CD4-positive, alpha-beta T cell treated with Interleukin-12 subunit alpha and Interleukin-12 subunit beta, for 1 hour (primary cell): ENCODE measurements around the gene CEP131.

Experiments used
- DNase-seq: peaks from one replicate; pipeline ENCODE4 v3.0.0-alpha.2; 2020

Gene CEP131

DNA sequence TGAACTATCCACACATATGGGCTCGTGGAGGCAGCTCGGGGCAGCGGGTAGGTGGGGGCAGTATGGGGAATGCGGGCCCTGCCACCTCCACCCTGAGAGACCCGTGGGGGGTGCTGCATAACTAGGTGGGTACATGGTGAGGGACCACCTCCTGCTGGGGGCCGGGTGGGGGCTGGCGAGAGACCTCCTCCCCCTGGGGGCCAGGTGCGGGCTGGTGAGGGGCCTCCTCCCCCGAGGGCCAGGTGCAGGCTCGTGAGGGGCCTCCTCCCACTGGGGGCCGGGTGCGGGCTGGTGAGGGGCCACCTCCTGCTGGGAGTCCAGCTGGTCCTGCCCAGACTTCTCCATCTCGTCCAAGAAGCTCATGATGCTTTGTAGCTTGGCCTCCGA is 25.4 kb downstream of the CEP131 start:
- no peak for DNase-seq

DNA sequence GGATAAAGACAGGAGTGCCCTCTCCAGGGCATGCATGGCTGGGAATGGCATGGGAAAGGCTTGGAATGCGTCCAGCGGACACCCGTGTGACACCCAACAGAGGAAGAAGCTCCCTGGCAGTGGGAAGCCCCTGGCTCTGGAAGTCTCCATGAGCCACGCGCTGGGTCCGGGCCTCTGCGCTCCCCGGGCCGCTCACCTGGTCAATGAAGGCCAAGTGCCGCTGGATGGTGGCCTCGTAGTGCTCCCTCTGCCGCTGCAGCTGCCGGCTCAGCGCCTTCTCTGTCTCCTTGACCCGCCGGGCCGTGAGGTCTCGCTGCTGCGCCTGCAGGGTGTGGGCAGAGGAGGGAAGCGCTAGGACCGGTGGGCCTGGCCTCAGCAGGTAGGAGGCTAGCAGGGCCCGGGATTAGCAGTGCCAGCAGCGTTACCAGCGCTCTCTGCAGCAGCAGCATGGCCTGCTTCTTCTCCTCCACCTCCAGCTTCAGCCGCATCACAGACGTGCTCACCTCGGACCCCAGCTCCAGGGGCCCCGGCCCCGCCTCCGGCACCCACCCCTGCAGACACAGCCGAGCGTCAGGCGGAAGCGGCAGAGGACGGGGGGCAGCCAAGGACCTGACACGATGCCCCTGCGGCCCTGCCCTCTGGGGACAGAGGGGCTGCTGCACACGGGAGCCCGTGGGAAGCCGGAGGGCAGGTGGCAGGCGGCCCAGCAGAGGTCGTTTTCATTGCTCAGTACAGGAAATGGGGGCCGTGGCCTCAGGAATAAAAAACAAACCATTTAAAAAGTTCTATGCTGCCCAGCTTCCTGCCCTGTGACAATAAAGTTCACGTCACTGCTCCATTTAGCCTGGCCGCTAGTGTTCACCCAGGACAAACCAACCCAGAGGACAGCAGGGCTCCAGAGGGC is 26.0 kb downstream of the CEP131 start:
- no peak for DNase-seq

DNA sequence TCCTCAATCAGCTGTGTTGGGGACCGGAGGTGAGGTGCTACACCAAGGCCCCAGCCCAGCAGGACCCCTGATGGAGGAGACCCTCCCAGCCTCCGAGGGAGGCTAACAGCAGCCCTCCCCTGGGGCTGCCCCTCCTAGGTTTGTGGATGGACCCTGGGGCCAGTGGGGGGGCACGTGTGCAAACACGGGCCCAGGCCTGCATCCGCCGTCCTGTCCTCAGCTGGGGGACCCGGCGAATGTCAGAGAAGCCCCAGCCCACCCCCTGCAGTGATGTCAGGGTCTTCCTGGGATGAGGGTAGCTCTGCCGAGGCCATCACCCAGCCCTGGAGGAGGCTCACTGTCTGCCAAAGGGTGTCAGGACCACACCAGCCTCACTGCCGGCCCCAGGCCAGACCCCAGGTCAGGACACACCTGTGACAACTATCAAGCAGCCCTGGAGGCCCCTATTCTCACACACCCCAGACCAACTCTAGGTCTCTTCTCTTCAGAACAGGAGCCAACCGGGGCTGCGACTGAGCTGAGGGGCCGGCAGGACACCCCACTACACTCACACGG is 26.7 kb downstream of the CEP131 start:
- no peak for DNase-seq

DNA sequence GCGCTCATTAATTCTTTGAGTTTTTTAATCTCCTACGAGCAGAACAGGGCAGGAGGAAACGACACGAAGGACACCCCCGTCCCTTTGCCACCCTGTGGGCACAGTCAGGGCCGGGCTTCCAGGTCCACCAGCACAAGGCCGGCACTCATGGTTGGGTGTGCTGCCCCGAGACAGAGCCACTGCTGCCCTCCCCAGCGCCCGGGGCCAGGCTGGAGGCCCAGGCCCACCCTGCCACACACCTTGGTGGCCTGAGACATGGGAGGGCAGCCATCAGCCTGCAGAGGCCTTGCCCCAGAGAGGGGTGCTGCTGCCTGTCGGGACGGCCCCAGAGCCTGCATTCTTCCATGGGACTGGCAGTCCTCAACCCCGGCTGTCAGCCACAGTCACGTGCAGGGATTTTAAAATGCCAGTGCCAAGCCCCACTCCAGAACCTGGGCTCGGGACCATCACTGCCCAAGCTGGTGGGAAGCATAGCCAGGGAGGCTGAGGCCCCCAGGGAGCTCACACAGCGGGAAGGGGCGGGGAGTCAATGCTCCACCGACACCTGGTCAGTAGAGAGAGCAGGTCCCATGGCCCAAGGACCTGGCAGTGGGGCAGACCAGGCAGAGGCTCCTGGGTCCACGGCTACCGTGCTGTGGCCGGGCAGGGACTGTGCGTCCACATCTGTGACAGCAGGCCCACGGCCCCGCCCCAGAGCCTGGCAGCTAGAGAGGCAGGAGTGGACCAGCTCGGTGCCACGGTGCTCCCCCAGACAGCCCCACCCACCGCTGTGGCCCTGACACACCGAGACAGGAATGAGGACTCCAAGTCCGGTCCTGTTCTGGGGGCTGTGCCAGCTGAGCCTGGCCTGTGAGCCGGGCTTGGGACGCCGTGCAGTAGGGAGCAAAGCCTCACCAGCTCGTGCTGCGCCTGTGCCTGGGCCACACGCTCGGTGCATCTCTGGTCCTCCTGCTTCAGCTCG is 27.5 kb downstream of the CEP131 start:
- no peak for DNase-seq

DNA sequence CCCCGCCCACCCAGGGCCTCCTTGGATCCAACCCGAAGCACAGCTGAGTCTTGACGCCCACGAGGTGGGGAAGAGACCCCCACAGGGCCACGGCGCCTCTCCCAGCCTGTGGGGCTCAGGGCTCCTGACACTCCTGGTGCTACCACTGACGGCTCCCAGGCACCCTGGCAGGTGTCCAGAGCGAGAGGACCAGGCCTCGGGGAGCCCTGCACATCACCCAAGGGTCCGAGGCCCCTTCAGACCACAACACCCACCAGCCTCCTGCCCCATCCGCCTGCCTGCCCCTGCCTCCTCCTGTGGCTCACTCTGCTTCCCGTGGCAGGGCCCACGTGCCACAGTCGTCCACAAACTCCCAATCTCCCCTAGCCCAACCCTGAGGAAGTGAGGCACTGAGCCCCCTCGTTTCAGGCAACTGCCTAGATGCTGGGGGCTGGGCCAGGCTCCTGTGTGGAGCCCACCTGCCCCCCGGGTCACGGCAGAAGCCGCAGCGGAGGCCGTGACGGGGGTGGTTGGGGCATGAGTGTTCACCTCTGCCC is 28.5 kb downstream of the CEP131 start:
- DNase-seq = no peak

DNA sequence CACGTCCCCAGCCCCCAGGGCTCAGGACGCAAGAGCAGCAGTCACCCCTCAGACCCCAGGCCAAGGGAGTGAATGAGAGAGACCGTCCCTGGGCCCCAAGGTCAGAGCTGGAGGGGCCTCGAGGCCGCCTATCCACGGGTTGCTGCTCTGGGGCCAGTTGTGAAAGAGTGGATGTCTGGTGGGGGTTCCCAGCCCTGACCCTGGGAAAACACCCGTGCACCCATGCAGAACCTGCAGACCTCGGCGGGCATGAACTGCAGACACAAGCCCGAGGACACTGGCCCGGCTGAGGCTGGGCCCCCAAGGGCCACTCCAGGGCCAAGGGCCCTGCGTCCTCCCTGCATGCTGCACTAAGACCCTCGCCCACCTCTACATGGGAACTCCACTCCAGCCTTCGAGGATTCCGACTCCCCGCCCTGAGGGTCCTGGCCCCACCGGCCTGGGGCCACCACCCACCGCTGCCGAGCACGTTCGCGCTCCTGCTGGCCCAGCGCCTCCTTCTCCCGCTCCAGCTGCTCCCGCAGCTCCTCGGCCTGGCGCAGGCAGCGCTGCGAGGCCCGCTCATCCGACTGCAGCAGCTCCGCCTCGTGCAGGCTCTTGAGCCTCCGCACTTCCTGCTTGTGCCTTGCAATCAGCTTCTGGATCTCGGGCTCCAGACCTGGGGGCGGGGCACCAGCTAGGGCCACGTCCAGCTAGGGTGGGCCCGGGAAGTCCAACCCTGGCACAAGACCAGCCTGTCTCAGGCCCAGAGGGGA is 29.1 kb downstream of the CEP131 start:
- DNase-seq = no peak

DNA sequence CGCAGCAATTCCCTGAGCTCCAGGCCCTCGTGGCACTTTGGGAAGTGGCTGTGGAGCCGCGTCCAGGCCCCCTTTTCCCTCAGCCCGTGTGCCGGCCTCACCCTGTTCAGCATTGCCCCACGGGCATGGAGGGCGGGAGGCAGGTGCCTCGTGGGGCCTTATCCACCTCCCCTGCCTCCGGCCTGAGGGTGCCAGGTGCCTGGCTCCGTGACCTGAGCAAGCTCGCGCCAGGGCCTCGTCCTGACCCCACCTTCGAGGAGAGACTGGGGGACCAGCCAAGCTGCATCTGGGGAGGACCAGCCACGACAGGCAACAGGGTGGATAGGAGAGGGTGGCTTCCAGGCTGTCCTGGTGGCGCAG is 29.7 kb downstream of the CEP131 start:
- no peak for DNase-seq

DNA sequence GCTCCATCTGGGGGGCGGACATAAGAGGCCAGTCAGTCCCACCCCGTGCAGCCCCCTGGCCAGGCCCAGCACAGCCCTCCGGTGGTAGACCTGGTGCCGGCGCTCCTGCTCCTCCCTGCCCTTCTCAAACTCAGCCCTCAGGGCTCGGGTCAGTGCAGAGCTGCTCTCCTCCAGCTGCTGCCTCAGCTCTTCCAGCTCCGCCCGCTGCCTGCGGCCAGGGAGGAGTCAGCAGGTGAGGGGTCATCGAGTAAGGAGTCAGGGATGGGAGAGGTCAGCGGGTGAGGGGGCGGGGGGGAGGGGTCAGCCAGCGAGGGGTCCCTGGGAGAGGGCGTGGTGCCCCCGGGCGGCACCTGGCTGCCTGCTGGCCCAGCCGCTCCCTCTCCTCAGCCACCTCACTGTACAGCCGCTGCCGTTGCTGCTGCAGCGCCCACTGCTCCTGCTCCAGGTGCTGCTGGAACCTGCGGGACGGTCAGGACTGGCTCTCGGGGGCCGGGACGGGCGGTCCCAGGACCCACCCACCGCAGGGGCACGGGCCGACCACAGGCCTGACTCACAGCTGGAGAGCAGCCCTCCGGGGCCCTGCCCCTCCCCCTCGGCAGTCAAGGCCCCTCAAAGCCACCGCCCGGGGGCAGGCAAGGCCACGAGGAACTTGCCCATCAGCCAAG is 30.2 kb downstream of the CEP131 start:
- no peak for DNase-seq

DNA sequence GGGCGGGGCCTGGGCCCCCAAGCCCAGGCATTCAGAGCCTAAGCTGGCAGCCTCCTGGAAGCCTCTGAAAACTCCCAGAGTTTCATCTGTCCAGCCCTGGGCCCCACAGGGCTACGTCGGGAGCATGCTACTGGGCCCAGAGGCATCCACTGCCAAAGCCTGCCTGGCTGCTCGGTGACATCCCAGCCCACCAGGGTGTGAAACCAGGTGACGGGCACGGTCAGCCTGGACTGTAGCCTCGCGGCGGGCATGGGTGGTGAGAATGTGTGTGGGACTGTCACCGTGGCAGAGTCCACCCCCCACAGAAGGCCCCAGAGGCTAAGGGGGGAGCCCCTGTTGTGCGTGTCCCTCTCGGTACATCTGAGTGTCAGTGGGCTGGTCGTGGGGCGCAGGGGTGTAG is 31.1 kb downstream of the CEP131 start:
- DNase-seq = no peak

DNA sequence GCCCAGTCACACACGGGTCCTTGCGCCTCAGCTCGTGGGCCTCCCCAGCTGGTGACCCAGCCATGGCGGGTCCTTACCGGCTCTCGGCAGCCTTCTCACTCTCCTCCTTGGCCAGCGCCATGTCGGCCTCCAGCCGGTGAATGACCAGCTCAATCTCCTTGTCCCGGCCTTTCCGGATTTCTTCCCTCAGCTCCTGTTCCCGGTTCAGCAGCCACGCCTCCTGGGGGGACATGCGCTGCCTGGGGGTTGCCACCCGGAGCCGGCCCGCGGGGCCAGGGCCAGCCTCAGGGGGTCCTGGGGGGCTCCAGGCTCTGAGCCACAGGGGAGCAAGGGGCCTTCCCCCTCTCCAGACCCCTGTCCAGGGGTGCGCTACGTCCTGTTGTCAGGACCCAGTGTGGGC is 31.6 kb downstream of the CEP131 start:
- DNase-seq = no peak

DNA sequence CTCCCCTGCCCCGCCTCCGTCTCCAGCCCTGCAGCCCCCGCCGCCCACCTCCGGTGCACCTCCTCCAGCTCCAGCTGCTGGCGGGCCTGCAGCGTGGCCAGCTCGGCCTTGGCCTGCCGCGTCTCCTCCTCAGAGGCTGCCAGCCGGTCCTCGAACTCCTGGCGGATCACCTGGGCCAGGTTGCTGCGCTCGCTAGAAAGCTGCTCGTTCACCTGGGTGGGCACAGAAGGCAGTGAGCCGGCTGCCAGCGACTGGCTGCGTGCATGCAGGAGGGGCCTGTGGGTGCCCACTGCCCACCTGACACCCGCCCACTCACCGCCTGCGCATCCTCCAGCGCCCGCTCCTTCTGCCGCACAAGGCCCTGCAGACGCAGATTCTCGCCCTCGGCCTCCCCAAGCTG is 32.2 kb downstream of the CEP131 start:
- DNase-seq = no peak

DNA sequence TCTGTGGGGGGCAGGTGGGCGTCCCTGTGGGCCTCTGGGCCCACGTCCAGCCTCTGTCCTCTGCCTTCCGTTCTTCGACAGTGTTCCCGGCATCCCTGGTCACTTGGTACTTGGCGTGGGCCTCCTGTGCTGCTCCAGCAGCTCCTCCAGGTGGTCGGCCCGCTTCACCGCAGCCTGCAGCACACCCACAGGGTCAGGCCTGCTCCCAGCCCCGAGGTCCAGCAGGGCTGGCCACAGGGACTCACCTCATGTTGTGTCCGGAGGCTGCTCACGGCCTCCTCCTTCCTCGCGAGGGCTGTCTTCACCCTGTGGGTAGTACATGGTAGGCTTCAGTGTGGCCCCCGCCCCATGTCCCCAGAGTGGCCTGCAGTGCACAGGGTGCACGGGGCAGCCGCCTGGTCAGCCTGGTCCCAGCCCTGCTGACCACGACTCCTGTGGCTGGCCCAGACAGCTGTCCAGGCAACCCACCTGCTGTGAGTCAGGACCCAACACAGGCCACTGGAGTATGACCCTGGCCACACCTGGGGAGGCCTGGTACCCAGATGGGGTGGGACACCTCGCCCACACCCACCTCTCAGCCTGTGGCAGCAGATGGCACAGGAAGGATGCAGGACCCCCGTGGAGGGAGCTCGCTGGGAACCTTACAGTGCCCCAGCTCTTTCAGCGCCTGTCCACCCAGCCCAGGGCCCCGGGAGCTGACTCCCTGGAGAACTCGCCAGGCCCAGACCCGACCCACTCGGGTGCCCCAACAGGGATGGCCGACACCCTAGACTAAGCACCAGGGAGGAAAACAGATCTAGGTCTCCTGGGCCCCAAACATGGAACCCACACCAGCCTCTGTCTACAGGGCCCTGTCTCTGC is 32.9 kb downstream of the CEP131 start:
- no peak for DNase-seq

DNA sequence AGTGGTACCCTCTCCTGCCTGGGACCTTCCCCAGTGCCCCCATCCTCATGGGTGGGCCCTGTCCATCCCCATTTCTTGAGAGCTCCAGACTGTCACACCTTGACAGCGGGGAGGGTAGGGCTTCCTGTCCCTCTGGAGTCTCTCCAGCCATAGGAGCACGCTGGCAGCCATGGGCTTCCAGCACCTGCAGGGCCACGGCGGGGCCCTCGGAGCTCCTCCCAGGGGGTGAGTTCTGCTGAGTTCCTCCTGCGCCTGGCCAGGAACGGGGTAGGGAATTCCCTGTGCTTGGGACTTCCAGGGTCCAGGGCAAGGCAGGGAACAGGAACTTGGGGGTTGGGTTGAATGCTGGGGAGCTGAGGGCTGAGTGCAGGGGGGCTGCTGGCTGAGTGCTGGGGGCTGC is 33.7 kb downstream of the CEP131 start:
- no peak for DNase-seq

DNA sequence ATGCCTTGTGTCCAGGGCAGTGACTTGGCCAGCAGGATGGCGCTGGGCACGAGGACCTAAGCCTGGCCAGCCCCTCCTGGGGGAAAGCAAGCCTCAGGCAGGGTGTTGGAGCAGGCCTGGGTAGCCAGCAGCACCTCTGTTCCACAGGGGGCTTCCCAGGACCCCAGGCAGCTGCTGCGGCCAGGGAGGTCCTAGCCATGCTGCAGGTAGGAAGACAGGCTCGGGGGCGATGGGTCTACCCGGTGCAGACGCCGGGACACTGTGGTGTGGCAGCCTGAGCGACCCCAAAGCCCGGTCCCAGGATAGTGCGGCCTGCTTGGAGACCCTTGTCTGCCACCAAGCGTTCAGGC is 34.3 kb downstream of the CEP131 start:
- no peak for DNase-seq

DNA sequence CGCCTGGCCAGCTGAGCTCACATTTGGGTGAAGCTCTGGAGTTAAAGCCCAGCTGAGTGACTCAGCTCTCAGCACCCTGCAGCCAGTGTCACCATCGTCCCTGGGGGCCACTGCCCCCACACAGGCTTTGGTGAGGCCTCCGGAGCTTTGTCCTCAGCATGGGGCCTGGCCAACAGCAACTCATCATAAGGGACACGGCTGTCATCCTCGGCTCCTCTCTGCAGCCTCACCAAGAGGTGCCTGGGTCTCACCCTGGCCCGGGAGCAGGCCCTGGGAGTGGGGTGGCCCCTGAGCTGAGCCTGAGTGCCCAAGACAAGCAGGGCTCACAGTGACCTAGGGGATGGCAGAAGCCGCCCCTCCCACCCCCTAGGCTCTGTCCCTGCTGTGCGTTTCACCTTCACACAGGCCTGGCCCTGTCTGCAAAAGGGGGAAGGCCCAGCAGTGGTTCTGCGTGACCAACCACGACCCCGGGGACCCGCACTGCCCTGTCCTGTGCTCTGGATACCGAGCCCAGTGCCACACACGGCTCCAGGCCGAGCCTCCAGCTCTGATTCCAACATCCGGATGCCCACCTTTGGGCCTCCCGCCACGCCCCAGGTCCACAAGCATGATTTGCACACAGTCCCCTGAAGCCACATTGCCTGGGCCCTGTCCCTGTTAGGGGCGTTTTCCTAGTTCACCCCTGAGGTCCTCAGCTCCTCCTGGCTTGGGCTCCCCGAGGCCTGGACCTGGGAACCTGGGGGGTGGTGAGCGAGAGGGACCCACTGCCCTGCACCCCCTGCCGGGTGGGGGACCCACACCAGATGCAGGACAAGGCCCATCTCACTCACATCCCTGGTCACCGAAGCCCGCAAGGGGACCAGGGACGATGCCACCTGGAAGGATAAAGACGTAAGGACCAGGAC is 34.9 kb downstream of the CEP131 start:
- DNase-seq = no peak

DNA sequence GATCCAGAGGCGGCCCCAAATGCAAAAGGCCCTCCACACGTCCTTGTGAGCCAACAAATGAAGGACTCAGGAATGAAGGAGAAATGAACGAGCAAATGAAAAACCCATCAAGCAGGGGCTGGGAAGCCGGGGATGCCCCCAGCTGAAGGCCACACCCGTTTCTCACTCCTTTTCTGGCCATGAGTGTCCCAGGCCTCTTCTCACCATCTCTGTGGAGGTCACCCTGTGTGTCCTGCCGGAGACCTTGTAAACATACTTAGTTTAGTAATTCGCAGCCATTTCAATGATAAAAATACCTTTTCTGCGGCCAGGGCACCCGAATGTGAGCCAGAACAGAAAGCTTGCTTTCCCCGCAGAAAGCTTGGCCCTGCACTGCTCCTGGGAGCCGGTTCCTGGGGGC is 35.6 kb downstream of the CEP131 start:
- DNase-seq = no peak

DNA sequence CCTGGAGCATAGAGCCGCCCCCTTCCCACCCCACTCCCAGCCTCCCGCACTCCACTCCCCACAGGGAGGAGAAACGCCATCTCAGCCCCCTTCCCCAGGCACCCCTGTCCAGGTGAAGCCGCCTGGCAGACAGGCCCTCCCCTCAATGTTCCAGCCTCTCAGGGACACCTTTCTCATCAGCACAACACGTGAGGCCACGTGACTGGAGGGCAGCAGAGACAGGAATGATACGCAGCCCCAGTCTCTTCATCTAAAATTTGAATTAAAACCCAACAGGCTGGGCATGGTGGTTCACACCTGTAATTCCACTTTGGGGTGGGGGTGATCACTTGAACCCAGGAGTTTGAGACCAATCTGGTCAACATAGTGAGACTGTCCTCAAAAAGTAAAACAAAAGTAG is 36.6 kb downstream of the CEP131 start:
- DNase-seq = no peak

DNA sequence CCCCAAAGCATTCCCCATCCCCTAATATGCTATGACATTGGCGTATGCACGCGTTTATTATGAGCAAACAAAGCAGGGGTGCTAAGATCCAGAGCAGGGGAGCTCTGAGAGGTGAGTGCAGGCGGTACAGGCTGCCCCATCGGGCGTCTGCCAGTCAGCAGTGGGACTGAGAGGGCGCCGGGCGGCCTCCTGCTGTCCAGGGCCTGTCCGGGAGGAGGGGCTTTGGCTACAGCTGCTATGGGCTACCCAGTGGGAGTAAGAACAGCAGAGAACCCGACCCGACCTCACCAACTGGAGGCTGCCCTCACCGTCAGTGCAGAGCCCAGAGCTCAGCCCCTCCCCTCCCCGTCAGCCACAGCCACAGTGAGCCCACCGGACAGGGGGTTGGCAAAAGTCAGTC is 38.2 kb downstream of the CEP131 start:
- DNase-seq = no peak

DNA sequence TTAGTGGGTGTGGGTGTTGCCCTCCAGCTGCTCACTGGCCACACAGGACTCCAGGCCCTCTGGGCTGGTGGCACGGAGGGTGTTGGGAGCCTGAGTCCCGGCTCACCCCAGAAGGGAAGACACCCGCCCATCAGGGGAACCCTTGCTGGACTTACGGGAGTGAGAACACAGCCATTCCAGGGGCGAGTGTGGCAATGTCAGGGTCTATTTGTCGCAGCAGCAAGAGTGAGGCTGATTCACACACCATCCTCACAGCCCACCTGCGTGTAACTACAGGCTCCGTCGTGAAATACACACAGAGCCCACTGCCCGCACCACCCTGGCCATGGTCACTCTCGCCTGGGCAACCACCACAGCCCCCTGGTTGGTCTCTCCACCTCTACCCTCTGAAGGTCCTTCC is 39.0 kb downstream of the CEP131 start:
- no peak for DNase-seq

DNA sequence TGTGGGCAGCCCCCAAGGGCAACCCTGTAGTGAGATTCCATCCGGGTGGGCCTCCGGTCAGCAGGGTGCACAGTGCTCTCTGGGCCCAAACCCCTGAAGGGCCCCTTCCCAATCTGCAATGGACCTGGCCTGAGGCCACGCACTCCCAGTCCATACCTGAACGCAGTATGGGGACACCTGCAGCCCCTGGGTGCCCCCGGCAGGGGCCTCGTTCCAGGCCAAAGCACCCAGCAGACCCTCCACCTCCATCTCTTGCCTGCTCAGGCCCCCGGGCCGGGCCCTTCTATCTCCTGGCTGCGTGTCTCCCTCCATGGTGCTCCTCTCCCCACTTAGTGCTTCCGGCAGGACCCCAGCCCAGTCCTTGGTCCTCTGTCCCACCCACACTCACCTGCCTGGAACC is 39.4 kb downstream of the CEP131 start:
- no peak for DNase-seq
